Stimulated activated CD4-positive, alpha-beta T cell treated with anti-CD3 and anti-CD28 coated beads, Interleukin-1b, Interleukin-23, amount 100 ng/mL, for 4 hours (primary cell): Measurements from ENCODE around the gene GALNT9.

ENCODE experiments used
- DNase-seq, 2 donors: peaks; one replicate each; pipeline ENCODE4 v3.0.0-alpha.2; 2020; ENCODE audit warnings: low read depth in 2 of 2

The GALNT9 gene

GRCh38 chr12:132169376-132169775 is 160.0 kb downstream of the GALNT9 start:
- DNase-seq = no peak

- no peak for DNase-seq
Measured at GRCh38 chr12:132168311-132169031, 160.9 kb downstream of the GALNT9 start.

- DNase-seq = no peak
Measured at GRCh38 chr12:132167611-132168310, 161.6 kb downstream of the GALNT9 start.

- no peak for DNase-seq
Measured at GRCh38 chr12:132166801-132167591, 162.4 kb downstream of the GALNT9 start.

GRCh38 chr12:132166093-132166492 is 163.3 kb downstream of the GALNT9 start:
- no peak for DNase-seq

GRCh38 chr12:132165584-132165983 is 163.8 kb downstream of the GALNT9 start:
- no peak for DNase-seq

- DNase-seq = no peak
Measured at GRCh38 chr12:132164426-132164825, 165.0 kb downstream of the GALNT9 start.

- DNase-seq = no peak
Measured at GRCh38 chr12:132163911-132164288, 165.5 kb downstream of the GALNT9 start.

GRCh38 chr12:132163041-132163910 is 166.1 kb downstream of the GALNT9 start:
- no peak for DNase-seq

GRCh38 chr12:132162508-132163031 is 166.8 kb downstream of the GALNT9 start:
- DNase-seq = no peak

GRCh38 chr12:132161796-132162507 is 167.4 kb downstream of the GALNT9 start:
- no peak for DNase-seq

GRCh38 chr12:132161036-132161781 is 168.2 kb downstream of the GALNT9 start:
- no peak for DNase-seq

GRCh38 chr12:132160601-132161035 is 168.8 kb downstream of the GALNT9 start:
- no peak for DNase-seq

GRCh38 chr12:132160016-132160415 is 169.4 kb downstream of the GALNT9 start:
- no peak for DNase-seq

- DNase-seq = no peak
Measured at GRCh38 chr12:132159555-132160003, 169.8 kb downstream of the GALNT9 start.

- DNase-seq = no peak
Measured at GRCh38 chr12:132158677-132159554, 170.5 kb downstream of the GALNT9 start.

- DNase-seq = no peak
Measured at GRCh38 chr12:132157733-132158409, 171.5 kb downstream of the GALNT9 start.
